Neural cell (in vitro differentiated cells): ENCODE data around the gene GRIA1.

Source experiments
- EP300 ChIP-seq: fragments of 450-650 bp; conservative IDR thresholded peaks from 2 replicates; pipeline ENCODE4 v1.6.1; 2014; ENCODE audit warnings: antibody characterized with exemption, mild to moderate bottlenecking, moderate library complexity; ENCODE audit not compliant: poor library complexity, severe bottlenecking
- EZH2 ChIP-seq: fragments of 200-600, 300-800 bp; shearing (Covaris generic), sonication (generic); IDR thresholded peaks from 2 replicates; pipeline ENCODE4 v1.6.1; 2014; ENCODE audit warnings: antibody characterized with exemption, low read length, borderline replicate concordance, mild to moderate bottlenecking; ENCODE audit not compliant: insufficient read depth, poor library complexity, severe bottlenecking
- MXI1 ChIP-seq: fragments of 450-650 bp; conservative IDR thresholded peaks from 2 replicates; pipeline ENCODE4 v1.6.1; 2014; ENCODE audit warnings: antibody characterized with exemption, mild to moderate bottlenecking; ENCODE audit not compliant: poor library complexity, severe bottlenecking
- POLR2AphosphoS5 ChIP-seq: IDR thresholded peaks from 2 replicates; pipeline ENCODE4 v1.6.1; 2012
- RAD21 ChIP-seq: fragments of 450-650 bp; conservative IDR thresholded peaks from 2 replicates; pipeline ENCODE4 v1.6.1; 2014; ENCODE audit warnings: antibody characterized with exemption, mild to moderate bottlenecking, moderate library complexity
- SMC3 ChIP-seq: fragments of 450-650 bp; conservative IDR thresholded peaks from 2 replicates; pipeline ENCODE4 v1.6.1; 2014; ENCODE audit warnings: antibody characterized with exemption, mild to moderate bottlenecking, moderate library complexity; ENCODE audit not compliant: poor library complexity
- TAF1 ChIP-seq: IDR thresholded peaks from 2 replicates; pipeline ENCODE4 v1.6.1; 2012; ENCODE audit warnings: low read depth
- TF ChIP-seq, protein P1 (sequence below): fragments of 450-650 bp; IDR thresholded peaks from 2 replicates; pipeline ENCODE4 v1.5.1; 2014; ENCODE audit warnings: antibody characterized with exemption, mild to moderate bottlenecking, moderate library complexity; ENCODE audit not compliant: poor library complexity, severe bottlenecking
- TF ChIP-seq, protein P2 (sequence below): IDR thresholded peaks from 2 replicates; pipeline ENCODE4 v1.6.1; 2012; ENCODE audit warnings: borderline replicate concordance

DNA sequence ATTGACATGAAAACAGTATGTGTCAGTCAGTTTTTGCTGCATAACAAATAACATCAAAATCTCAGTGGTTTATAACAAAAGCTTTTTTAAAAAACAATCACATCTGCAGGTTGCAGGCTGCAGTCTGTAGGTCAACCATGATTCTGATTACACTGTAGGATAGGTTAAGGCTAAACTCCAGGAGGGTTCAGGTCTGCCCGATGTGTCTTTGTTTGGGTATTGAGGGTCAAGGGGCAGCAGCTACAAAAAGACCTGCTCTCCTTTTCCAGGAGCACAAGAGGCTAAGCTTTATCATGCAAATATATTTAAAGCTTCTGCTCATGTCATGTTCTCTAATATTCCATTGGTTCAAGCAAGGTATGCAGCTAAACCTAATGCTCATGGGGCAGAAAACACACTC lies 18.2 kb downstream of the GRIA1 start:
- TF ChIP-seq, protein P1, sequence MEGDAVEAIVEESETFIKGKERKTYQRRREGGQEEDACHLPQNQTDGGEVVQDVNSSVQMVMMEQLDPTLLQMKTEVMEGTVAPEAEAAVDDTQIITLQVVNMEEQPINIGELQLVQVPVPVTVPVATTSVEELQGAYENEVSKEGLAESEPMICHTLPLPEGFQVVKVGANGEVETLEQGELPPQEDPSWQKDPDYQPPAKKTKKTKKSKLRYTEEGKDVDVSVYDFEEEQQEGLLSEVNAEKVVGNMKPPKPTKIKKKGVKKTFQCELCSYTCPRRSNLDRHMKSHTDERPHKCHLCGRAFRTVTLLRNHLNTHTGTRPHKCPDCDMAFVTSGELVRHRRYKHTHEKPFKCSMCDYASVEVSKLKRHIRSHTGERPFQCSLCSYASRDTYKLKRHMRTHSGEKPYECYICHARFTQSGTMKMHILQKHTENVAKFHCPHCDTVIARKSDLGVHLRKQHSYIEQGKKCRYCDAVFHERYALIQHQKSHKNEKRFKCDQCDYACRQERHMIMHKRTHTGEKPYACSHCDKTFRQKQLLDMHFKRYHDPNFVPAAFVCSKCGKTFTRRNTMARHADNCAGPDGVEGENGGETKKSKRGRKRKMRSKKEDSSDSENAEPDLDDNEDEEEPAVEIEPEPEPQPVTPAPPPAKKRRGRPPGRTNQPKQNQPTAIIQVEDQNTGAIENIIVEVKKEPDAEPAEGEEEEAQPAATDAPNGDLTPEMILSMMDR: no peak
- no peak for TF ChIP-seq SMC3
- TF ChIP-seq EP300: no peak
- no peak for TF ChIP-seq POLR2AphosphoS5
- TF ChIP-seq EZH2: no peak
- TF ChIP-seq RAD21: no peak
- no peak for TF ChIP-seq TAF1
- TF ChIP-seq, protein P2, sequence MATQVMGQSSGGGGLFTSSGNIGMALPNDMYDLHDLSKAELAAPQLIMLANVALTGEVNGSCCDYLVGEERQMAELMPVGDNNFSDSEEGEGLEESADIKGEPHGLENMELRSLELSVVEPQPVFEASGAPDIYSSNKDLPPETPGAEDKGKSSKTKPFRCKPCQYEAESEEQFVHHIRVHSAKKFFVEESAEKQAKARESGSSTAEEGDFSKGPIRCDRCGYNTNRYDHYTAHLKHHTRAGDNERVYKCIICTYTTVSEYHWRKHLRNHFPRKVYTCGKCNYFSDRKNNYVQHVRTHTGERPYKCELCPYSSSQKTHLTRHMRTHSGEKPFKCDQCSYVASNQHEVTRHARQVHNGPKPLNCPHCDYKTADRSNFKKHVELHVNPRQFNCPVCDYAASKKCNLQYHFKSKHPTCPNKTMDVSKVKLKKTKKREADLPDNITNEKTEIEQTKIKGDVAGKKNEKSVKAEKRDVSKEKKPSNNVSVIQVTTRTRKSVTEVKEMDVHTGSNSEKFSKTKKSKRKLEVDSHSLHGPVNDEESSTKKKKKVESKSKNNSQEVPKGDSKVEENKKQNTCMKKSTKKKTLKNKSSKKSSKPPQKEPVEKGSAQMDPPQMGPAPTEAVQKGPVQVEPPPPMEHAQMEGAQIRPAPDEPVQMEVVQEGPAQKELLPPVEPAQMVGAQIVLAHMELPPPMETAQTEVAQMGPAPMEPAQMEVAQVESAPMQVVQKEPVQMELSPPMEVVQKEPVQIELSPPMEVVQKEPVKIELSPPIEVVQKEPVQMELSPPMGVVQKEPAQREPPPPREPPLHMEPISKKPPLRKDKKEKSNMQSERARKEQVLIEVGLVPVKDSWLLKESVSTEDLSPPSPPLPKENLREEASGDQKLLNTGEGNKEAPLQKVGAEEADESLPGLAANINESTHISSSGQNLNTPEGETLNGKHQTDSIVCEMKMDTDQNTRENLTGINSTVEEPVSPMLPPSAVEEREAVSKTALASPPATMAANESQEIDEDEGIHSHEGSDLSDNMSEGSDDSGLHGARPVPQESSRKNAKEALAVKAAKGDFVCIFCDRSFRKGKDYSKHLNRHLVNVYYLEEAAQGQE: no peak
- no peak for TF ChIP-seq MXI1
